Ovary (tissue), 10 donors: Measurements from ENCODE around the gene SBF2. TPM values are rescaled to one million over a fixed set of nuclear protein-coding genes. Genes with fewer than 3 reads are reported as not detected.

Experiments used
- DNase-seq, 5 donors: peaks; one replicate each; pipeline ENCODE4 v3.0.0-alpha.2; 2019 to 2020
- H3K27ac ChIP-seq, 2 donors: fragments of 200-600 bp; one replicate each; pipeline versions ENCODE4 v1.5.1 to v1.8.0; 2019 to 2022
- H3K27me3 ChIP-seq: fragments of 200-600 bp; one replicate; pipeline ENCODE4 v1.8.0; 2022
- H3K36me3 ChIP-seq: fragments of 200-600 bp; sonication (generic); one replicate; pipeline ENCODE4 v1.5.1; 2019
- H3K4me1 ChIP-seq: one replicate; pipeline ENCODE4 v1.8.1; 2013; ENCODE audit warnings: mild to moderate bottlenecking, moderate library complexity; ENCODE audit not compliant: insufficient read depth
- H3K4me3 ChIP-seq: fragments of 200-600 bp; sonication (generic); one replicate; pipeline ENCODE4 v1.5.1; 2017
- H3K9me3 ChIP-seq, 2 donors: fragments of 200-600 bp in 1 of 2; sonication (generic) in 1 of 2; one replicate each; pipeline versions ENCODE4 v1.5.1 to v1.8.1; 2013 to 2019; ENCODE audit warnings: mild to moderate bottlenecking in 1 of 2, moderate library complexity in 1 of 2
- EP300 ChIP-seq: sonication (generic); formaldehyde crosslinking; IDR thresholded peaks from one replicate; pipeline ENCODE4 v1.6.1; 2017; ENCODE audit warnings: antibody characterized with exemption
- POLR2A ChIP-seq: fragments of 450-650 bp; IDR thresholded peaks from one replicate; pipeline ENCODE4 v1.6.1; 2017; ENCODE audit warnings: antibody characterized with exemption, mild to moderate bottlenecking, moderate library complexity
- WGBS, 3 donors: extraction: QIAGEN DNeasy Blood & Tissue Kit in 1 of 3; methylation state at CpG; one replicate each; pipeline versions ENCODE4 v1.1.5 to v1.1.7; 2013 to 2017; 5-methylcytosine and 5-hydroxymethylcytosine counted together
- intact Hi-C, 4 donors: fragments of 100-400 bp; cut with DNase I; formaldehyde crosslinking; loops; one replicate each; pipeline versions ENCODE4 v1.11.0 to v1.15.1; 2022 to 2023
- long read RNA-seq, 3 donors: library from polyadenylated mRNA in 2 of 3; unstranded in 2 of 3; transcript quantifications; one replicate each; pipeline ENCODE4 v2.0.0 and lab custom pipeline, GENCODE V29; 2021 to 2026
- polyA plus RNA-seq, 2 donors: library from polyadenylated mRNA; stranded (reverse); fragments of 200-250 nt in 1 of 2; fragments of 350-450 nt in 1 of 2; fragmentation: Illumina TruSeq in 1 of 2; extraction: RNeasy Lipid Tissue Mini Kit (QIAGEN cat#74804) in 1 of 2; gene quantifications; one replicate each; pipeline ENCODE4 v1.2.3, GENCODE V29; 2013 to 2014
- total RNA-seq, 7 donors: library from RNA; depleted of rRNA in 2 of 7; stranded (reverse); fragments of >200 nt in 2 of 7; fragmentation: NEBNext Ultra II Directional in 3 of 7; extraction: Animal tissue kit (Norgen Biotek cat#: 25700) in 3 of 7; gene quantifications; one replicate each; pipeline versions ENCODE4 v1.1.0 to v1.2.4, GENCODE V29; 2016 to 2023
- TF ChIP-seq, protein P1 (sequence below), 3 donors: fragments of 450-650 bp in 2 of 3; fragments of 200-600 bp in 1 of 3; IDR thresholded peaks; one replicate each; pipeline versions ENCODE4 v1.5.1 to v1.8.0; 2016 to 2022; ENCODE audit warnings: antibody characterized with exemption in 3 of 3, mild to moderate bottlenecking in 1 of 3
- donor health status: DM: no; HTN: no; CAD: no; lungs with moderate emphysema.
- donor health status: DM: no; HTN: no; CAD: no.
- donor health status: Bipolar disorder and iron deficiency.
- donor health status: DM: yes; HTN: yes; CAD: no.
- donor health status: DM: no; HTN: no; CAD: no.
- donor health status: DM: yes; HTN: yes; CAD: no.

Gene SBF2
- total RNA-seq, result 10 to 100 TPM; 46.7 to 77.5 (median 52.6) TPM
- 10 to 100 TPM; 27.4 to 32.0 TPM for polyA plus RNA-seq
- long read RNA-seq, donor 1, partial matches to known transcripts, result 8 of 14 reads
- long read RNA-seq, donor 1, other reads (novel, unspliced or antisense), result 6 of 14 reads
- long read RNA-seq, donor 2, partial matches to known transcripts, result 0 of 6 reads
- long read RNA-seq, donor 2, other reads (novel, unspliced or antisense), result 6 of 6 reads
- long read RNA-seq, donor 3, full-length matches to known transcripts, result 6 of 19 reads
- long read RNA-seq, donor 3, partial matches to known transcripts, result 9 of 19 reads
- long read RNA-seq, donor 3, other reads (novel, unspliced or antisense), result 4 of 19 reads

DNA sequence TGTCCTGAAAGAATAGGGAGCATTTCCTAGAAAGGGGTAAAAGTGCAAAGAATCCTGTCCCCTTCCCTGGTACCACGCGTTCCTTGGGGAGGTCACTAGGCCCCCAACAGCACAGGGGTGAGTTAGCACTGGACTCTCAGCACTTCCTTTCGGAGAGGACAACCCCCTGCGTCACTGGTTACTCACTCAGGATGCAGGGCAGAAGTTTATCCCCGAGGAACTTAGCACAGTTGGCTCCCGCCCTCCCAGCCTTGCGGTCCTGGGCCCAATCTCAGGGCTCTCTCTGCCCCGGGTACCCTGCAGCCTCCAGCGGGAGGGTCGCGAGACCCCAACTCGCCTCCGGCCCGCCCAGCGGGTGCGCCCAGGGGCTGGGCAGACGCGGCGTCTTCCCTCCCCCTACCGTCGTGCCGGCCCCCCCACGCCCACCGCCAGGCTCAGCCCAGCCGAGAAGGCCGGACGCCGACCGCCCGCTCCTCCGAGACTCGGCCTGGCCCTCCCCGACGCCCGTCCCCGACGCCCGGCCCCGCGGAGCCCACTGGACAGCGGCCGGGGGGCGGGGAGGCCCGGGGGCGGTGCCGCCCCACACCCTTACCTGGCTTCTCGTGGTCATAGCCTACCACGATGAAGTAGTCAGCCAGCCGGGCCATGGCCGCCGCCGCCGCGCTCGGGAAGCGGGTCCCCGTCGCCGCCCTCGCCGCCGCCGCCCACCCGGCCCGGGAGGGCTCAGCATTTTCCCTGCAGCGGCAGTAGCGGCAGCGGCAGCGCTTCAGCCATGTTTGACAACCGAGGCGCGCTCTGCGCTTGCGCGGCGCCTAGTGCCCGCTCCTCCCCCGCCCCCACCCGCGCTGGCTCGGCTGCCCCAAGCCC, at the start of gene SBF2:
Gene SBF2, minus strand, starts transcription at position 797 of the 867 bp plus-strand sequence. Its CDS starts 150 bp downstream, at position 647.
- peak; percentile 67 for TF ChIP-seq POLR2A
- TF ChIP-seq, protein P1, sequence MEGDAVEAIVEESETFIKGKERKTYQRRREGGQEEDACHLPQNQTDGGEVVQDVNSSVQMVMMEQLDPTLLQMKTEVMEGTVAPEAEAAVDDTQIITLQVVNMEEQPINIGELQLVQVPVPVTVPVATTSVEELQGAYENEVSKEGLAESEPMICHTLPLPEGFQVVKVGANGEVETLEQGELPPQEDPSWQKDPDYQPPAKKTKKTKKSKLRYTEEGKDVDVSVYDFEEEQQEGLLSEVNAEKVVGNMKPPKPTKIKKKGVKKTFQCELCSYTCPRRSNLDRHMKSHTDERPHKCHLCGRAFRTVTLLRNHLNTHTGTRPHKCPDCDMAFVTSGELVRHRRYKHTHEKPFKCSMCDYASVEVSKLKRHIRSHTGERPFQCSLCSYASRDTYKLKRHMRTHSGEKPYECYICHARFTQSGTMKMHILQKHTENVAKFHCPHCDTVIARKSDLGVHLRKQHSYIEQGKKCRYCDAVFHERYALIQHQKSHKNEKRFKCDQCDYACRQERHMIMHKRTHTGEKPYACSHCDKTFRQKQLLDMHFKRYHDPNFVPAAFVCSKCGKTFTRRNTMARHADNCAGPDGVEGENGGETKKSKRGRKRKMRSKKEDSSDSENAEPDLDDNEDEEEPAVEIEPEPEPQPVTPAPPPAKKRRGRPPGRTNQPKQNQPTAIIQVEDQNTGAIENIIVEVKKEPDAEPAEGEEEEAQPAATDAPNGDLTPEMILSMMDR (IDR thresholded peaks at IDR 0.05), result no peak
- H3K9me3 ChIP-seq, result no peaks in the 10 kb centered on the region
- DNase-seq, result peak; percentile 85 to 93 (median 89)
- H3K27me3 ChIP-seq, result no peaks in the 10 kb centered on the region
- intact Hi-C loops, result loop anchor here in 1 of 4 donors (5.0 kb wide), 1 partner anchor 726 kb away; no protein-coding TSS in a partner anchor
- H3K4me3 ChIP-seq, result peak within 1 kb of the TSS; percentile 87
- no peaks in the 10 kb centered on the region for H3K36me3 ChIP-seq
- 0 to 3% (median 1%) methylated on average over 14 to 81 of the region's 81 CpGs for whole genome bisulfite sequencing, 3 donors
- peak within 1 kb of the TSS; percentile 96 for H3K27ac ChIP-seq
- peaks cover 14% of the 10 kb centered on the region for H3K4me1 ChIP-seq

DNA sequence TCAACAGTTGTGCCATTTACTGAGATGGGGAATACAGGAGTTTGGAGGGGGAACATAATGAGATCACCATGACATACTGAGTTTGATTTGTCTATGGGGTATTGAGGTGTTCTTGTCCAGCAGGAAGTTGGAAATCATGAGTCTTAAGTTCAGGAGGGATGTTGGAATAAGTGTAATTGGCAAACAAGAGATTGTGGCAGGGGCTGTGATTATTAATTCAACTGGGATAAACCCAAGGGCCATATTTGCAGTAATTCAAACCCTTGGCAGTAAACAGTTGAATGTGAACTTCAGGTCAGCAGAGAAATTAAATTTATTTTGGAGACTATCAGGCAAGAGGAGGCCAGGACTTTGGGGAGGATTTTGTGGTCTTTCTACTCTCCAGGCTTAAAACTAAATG, 44.3 kb upstream of the SBF2 start:
- Histone ChIP-seq H3K27ac (no peak overlapping the region), H3K9me3 (no peaks in the 10 kb centered on the region), H3K4me1 (no peaks in the 10 kb centered on the region), H3K36me3 (no peaks in the 10 kb centered on the region), H3K4me3 (no peak overlapping the region), H3K27me3 (no peaks in the 10 kb centered on the region)
- TF ChIP-seq EP300 (no peak), POLR2A (no peak)
- TF ChIP-seq, protein P1 (IDR thresholded peaks at IDR 0.05), result no peak
- DNase-seq, result no peak
- intact Hi-C loops, result no loop called here

DNA sequence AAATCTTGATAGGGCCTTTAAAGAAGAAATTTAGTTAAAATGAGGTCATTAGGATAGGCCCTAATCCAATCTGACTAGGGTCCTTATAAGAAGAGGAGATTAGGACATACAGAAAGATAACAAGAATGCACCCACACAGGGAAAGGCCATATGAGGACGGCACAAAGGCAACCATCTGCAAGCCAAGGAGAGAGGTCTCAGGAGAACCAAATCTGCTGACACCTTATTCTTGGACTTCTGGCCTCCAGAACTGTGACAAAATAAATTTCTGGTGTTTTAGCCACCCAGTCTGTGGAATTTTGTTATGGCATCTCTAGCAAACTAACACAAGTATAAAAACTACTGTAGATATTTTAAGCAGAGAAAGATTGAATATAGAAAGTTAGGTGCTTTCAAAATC, 39.5 kb upstream of the SBF2 start:
- Histone ChIP-seq H3K4me1 (peaks cover 6% of the 10 kb centered on the region), H3K36me3 (no peaks in the 10 kb centered on the region), H3K27ac (no peak overlapping the region), H3K27me3 (no peaks in the 10 kb centered on the region), H3K9me3 (no peaks in the 10 kb centered on the region), H3K4me3 (no peak overlapping the region)
- TF ChIP-seq EP300 (no peak), POLR2A (no peak)
- TF ChIP-seq, protein P1 (IDR thresholded peaks at IDR 0.05), result no peak
- 66 to 83% (median 71%) methylated on average over 1 of the region's 1 CpG for WGBS, 3 donors
- intact Hi-C loops, result no loop called here
- DNase-seq, result no peak

DNA sequence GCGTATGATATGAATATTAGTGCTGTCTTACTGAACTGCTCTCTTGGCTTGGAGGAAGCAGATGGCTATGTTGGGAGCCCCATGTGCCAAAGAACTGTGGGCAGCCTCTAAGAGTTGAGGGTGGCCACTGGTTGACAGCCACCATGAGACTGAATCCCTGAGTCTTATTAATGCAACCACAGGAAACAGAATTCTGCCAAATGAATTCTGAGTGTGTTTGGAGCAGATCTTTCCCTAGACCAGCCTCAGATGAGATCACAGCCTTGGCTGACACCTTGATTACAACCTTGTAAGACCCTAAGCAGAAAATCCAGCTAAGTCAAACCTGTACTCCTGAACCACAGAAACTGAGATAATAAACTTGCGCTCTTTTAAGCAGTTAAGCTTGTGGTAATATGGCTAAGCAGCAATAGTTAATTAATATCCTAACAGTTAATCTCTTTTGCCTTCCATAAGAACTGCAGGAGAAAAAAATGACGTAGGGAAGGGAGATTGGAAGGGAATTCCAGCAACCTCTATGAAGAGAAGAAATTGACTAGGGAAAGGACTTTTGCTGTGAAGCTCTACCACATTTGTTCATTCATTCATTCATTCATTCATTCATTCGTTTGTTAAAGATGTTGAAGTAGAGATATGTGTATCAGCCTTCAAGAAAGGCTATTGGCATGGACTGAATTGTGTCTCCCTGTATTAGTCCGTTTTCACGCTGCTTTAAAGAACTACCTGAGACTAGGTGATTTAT, 37.7 kb upstream of the SBF2 start:
- H3K9me3 ChIP-seq, result no peaks in the 10 kb centered on the region
- intact Hi-C loops, result no loop called here
- no peaks in the 10 kb centered on the region for H3K27me3 ChIP-seq
- TF ChIP-seq, protein P1 (IDR thresholded peaks at IDR 0.05), result no peak
- no peak for TF ChIP-seq EP300
- TF ChIP-seq POLR2A, result no peak
- 86 to 95% (median 94%) methylated on average over 6 of the region's 6 CpGs for WGBS, 3 donors
- peaks cover 14% of the 10 kb centered on the region for H3K4me1 ChIP-seq
- no peak overlapping the region for H3K27ac ChIP-seq
- H3K4me3 ChIP-seq, result no peak overlapping the region
- no peaks in the 10 kb centered on the region for H3K36me3 ChIP-seq
- DNase-seq, result no peak
